HepG2 (cell line): ENCODE measurements around the gene GPS1. TPM values are rescaled to one million over a fixed set of nuclear protein-coding genes. Genes with fewer than 3 reads are reported as not detected.

Source experiments
- ATAC-seq: fragments of 200-7000 bp; cut with Tn5 transposase; 3 replicates; pipeline ENCODE4 v1.9.1; 2020; ENCODE audit warnings: mild to moderate bottlenecking, moderate library complexity
- BruUV-seq: library from RNA; stranded (reverse); fragments of 400-500 nt; replicated peaks from 2 replicates; lab custom pipeline; 2021; lab: Mats Ljungman, UMichigan
- CTCF ChIA-PET: fragments of 300-600 bp; formaldehyde crosslinking; extraction: SDS; loops from one replicate; lab custom pipeline; 2021; ENCODE audit warnings: low total read pairs, inconsistent platforms, low intra/inter-chr PET ratio; lab: Yijun Ruan, JAX
- POLR2A ChIA-PET: fragments of 350-600 bp; sonication (Branson Sonifier 250); formaldehyde crosslinking; loops from one replicate; lab custom pipeline; 2020; ENCODE audit warnings: antibody characterized with exemption, inconsistent platforms; lab: Yijun Ruan, JAX
- DNase-seq: peaks from one replicate; pipeline ENCODE4 v3.0.0-alpha.2; 2015; ENCODE audit warnings: low spot score
- FAIRE-seq: peaks from 3 replicates; lab custom pipeline; 2011; peaks lifted over from hg19 to GRCh38; lab: Jason Lieb, UNC
- H2AFZ ChIP-seq: one replicate; pipeline ENCODE4 v1.6.1; 2011; ENCODE audit warnings: low read length, inconsistent platforms
- H3K27ac ChIP-seq: fragments of 300-600 bp; 3 replicates; pipeline ENCODE4 v1.8.0; 2011; ENCODE audit warnings: mixed run types, mild to moderate bottlenecking, mixed read lengths, low read length, inconsistent platforms; ENCODE audit not compliant: insufficient read depth; ENCODE audit errors: extremely low read length
- H3K27me3 ChIP-seq, 2 experiments: fragments of 200-600 bp in 1 of 2; 2 replicates in 1 of 2; 3 replicates in 1 of 2; pipeline versions ENCODE4 v1.6.0 to v1.8.0; 2011; ENCODE audit warnings: low read length in 2 of 2, mild to moderate bottlenecking in 2 of 2, moderate library complexity in 2 of 2, inconsistent platforms in 1 of 2; ENCODE audit not compliant: insufficient read depth in 2 of 2, control insufficient read depth in 1 of 2
- H3K36me3 ChIP-seq, 2 experiments: fragments of 200-600 bp in 1 of 2; replicated peaks in 1 of 2; 2 replicates in 1 of 2; 3 replicates in 1 of 2; pipeline versions ENCODE4 v1.5.1 to v1.8.0; 2011; ENCODE audit warnings: low read length in 2 of 2, inconsistent platforms in 1 of 2; ENCODE audit not compliant: insufficient read depth in 2 of 2, control insufficient read depth in 1 of 2
- H3K4me1 ChIP-seq: 2 replicates; pipeline ENCODE4 v1.5.1; 2012; ENCODE audit warnings: low read length, inconsistent platforms; ENCODE audit not compliant: insufficient read depth
- H3K4me2 ChIP-seq: 2 replicates; pipeline ENCODE4 v1.6.0; 2011; ENCODE audit warnings: low read depth, low read length, inconsistent platforms
- H3K4me3 ChIP-seq, 3 experiments: fragments of 200-600 bp in 1 of 3; sonication (generic), shearing (Covaris generic) in 1 of 3; replicated peaks in 1 of 3; 2 replicates each; pipeline ENCODE4 v1.5.1; 2011 to 2016; ENCODE audit warnings: low read length in 3 of 3, inconsistent platforms in 2 of 3, low read depth in 2 of 3, mild to moderate bottlenecking in 2 of 3, control low read depth in 1 of 3, mixed read lengths in 1 of 3; ENCODE audit not compliant: insufficient read depth in 1 of 3
- H3K79me2 ChIP-seq: one replicate; pipeline ENCODE4 v1.6.1; 2011; ENCODE audit warnings: low read length, inconsistent platforms; ENCODE audit not compliant: insufficient read depth
- H3K9ac ChIP-seq: 2 replicates; pipeline ENCODE4 v1.6.0; 2011; ENCODE audit warnings: mild to moderate bottlenecking, low read depth, low read length, inconsistent platforms; ENCODE audit not compliant: insufficient read depth
- H3K9me3 ChIP-seq: 2 replicates; pipeline ENCODE4 v1.5.1; 2012; ENCODE audit warnings: mild to moderate bottlenecking, low read length
- H4K20me1 ChIP-seq: 2 replicates; pipeline ENCODE4 v1.6.0; 2011; ENCODE audit warnings: inconsistent platforms, mild to moderate bottlenecking, low read length, moderate library complexity; ENCODE audit not compliant: insufficient read depth
- ARNT ChIP-seq: fragments of 450-650 bp; IDR thresholded peaks from 2 replicates; pipeline ENCODE4 v1.6.1; 2017
- ASH2L ChIP-seq: fragments of 300-600, 200-600 bp; sonication (generic); IDR thresholded peaks from 2 replicates; pipeline ENCODE4 v1.7.0; 2017; ENCODE audit warnings: low read depth, mild to moderate bottlenecking, moderate library complexity, mixed read lengths, low read length; ENCODE audit not compliant: insufficient read length
- MEIS2 ChIP-seq: sonication (generic); formaldehyde crosslinking; IDR thresholded peaks from 2 replicates; pipeline ENCODE4 v1.9.0; 2021; ENCODE audit warnings: mild to moderate bottlenecking, missing genetic modification reagents
- NCOA1 ChIP-seq: sonication (generic); formaldehyde crosslinking; IDR thresholded peaks from 2 replicates; pipeline ENCODE4 v1.9.0; 2021; ENCODE audit warnings: missing genetic modification reagents
- NFIB ChIP-seq: sonication (generic); formaldehyde crosslinking; IDR thresholded peaks from 2 replicates; pipeline ENCODE4 v1.9.0; 2021; ENCODE audit warnings: missing genetic modification reagents, mild to moderate bottlenecking, borderline replicate concordance
- NR3C1 ChIP-seq: sonication (generic); formaldehyde crosslinking; IDR thresholded peaks from 2 replicates; pipeline ENCODE4 v1.4.0; 2020; ENCODE audit warnings: missing genetic modification reagents
- ONECUT2 ChIP-seq: sonication (generic); formaldehyde crosslinking; IDR thresholded peaks from 2 replicates; pipeline ENCODE4 v1.4.0; 2020; ENCODE audit warnings: missing genetic modification reagents
- TAF1 ChIP-seq: sonication (generic); formaldehyde crosslinking; IDR thresholded peaks from 2 replicates; pipeline ENCODE4 v1.4.0; 2020; ENCODE audit warnings: missing genetic modification reagents
- ZNF496 ChIP-seq: sonication (generic); formaldehyde crosslinking; IDR thresholded peaks from 2 replicates; pipeline ENCODE4 v1.8.1; 2023; ENCODE audit warnings: mild to moderate bottlenecking, moderate library complexity, missing genetic modification reagents; ENCODE audit not compliant: insufficient replicate concordance
- ZNF546 ChIP-seq: sonication (generic); formaldehyde crosslinking; conservative IDR thresholded peaks from 2 replicates; pipeline ENCODE4 v1.8.1; 2023; ENCODE audit warnings: mild to moderate bottlenecking, missing genetic modification reagents
- ZNF776 ChIP-seq: sonication (generic); formaldehyde crosslinking; IDR thresholded peaks from 2 replicates; pipeline ENCODE4 v1.4.0; 2020; ENCODE audit warnings: mild to moderate bottlenecking, missing genetic modification reagents
- ZSCAN9 ChIP-seq: IDR thresholded peaks from 2 replicates; pipeline ENCODE4 v1.6.1; 2016; ENCODE audit warnings: borderline replicate concordance
- WGBS: methylation state at CpG from one replicate; pipeline ENCODE4 v1.1.6; 2017; ENCODE audit warnings: low lambda C conversion rate; 5-methylcytosine and 5-hydroxymethylcytosine counted together
- in situ Hi-C: cut with HindIII; loops from 2 replicates; pipeline ENCODE4 v1.10.0; 2017; ENCODE audit warnings: low pct_unique_long_range_greater_than_20kb; ENCODE audit not compliant: extremely low pct_ligation_motif_present
- intact Hi-C: fragments of 100-400 bp; cut with micrococcal nuclease; formaldehyde crosslinking; loops from one replicate; pipeline ENCODE4 v1.10.0; 2022; ENCODE audit not compliant: unreplicated experiment
- polyA plus RNA-seq, 8 experiments: library from polyadenylated mRNA; depleted of rRNA in 3 of 8; stranded (reverse) in 7 of 8; unstranded in 1 of 8; fragments of >200 nt; fragmentation: Illumina TruSeq in 4 of 8; extraction: Trizol in 4 of 8; gene quantifications; 2 replicates each; pipeline versions ENCODE4 v1.2.1 to v1.2.3, GENCODE V29; 2011 to 2016; ENCODE audit warnings: low read depth in 4 of 8, missing spikeins in 1 of 8, mixed read lengths in 1 of 8; ENCODE audit not compliant: insufficient read depth in 1 of 8
- total RNA-seq, 5 experiments: library from RNA; depleted of rRNA; stranded (reverse); fragments of >200 nt; fragmentation: Illumina TruSeq; extraction: Trizol; gene quantifications; 2 replicates each; pipeline ENCODE4 v1.2.3, GENCODE V29; 2016; ENCODE audit warnings: low read depth in 1 of 5
- TF ChIP-seq, protein P1 (sequence below): sonication (generic); formaldehyde crosslinking; IDR thresholded peaks from 2 replicates; pipeline ENCODE4 v1.5.1; 2020; ENCODE audit warnings: mild to moderate bottlenecking, missing genetic modification reagents, borderline replicate concordance
- TF ChIP-seq, protein P2 (sequence below): IDR thresholded peaks from 2 replicates; pipeline ENCODE4 v1.6.1; 2016; ENCODE audit warnings: low read depth, missing genetic modification reagents, missing compliant biosample characterization
- TF ChIP-seq, protein P3 (sequence below): IDR thresholded peaks from 2 replicates; pipeline ENCODE4 v1.6.1; 2016; ENCODE audit warnings: missing genetic modification reagents, missing compliant biosample characterization
- TF ChIP-seq, protein P4 (sequence below): sonication (generic); formaldehyde crosslinking; IDR thresholded peaks from 2 replicates; pipeline ENCODE4 v1.5.1; 2020; ENCODE audit warnings: mild to moderate bottlenecking, missing genetic modification reagents, moderate library complexity

GPS1 gene
- total and polyA plus RNA-seq, 2 of the 13 experiments (the other 11 are each of a cell fraction or from before 2014, with no cell fraction given), result 124 to 128 TPM

DNA sequence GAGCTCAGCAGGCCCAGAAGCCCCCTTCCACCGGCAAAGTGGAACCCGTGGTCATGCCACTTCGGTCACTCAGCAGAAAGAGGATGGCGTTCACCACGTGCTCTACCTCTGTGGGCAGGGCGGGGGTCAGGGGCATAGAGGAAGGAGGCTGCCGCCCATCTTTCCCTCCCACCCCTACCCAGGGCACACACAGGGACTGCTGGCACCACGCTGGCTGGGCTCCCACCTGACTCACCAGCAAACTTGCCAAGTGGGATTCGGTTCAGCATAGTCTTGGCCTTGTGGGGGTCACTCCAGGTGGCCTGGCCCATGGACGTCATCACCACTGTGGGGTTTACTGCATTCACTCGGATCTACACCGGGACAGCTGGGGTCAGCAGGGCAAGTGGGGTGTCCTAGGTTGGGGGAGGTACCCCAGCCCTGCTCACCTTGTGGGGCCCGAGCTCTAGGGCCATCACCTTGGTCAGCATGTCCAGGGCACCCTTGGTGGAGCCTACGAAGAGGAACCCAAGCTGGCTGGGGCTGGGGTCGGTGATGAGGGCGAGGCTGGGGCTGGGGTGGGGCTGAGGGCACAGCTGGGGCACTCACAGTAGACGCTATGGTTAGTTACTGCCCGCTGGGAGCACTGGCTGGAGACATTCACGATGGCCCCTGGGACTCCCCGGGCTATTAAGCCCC, 15.6 kb upstream of the GPS1 start:
- Histone ChIP-seq H3K27me3 (no peaks in the 10 kb centered on the region), H3K79me2 (peaks cover 13% of the 10 kb centered on the region), H3K36me3 (peaks cover 5 to 12% of the 10 kb centered on the region in 2 experiments), H3K9ac (peak overlapping the region; percentile 91), H3K4me2 (peak overlapping the region; percentile 95), H4K20me1 (peaks cover 20% of the 10 kb centered on the region), H2AFZ (no peak overlapping the region), H3K27ac (peak overlapping the region; percentile 91), H3K9me3 (no peaks in the 10 kb centered on the region), H3K4me1 (peaks cover 54% of the 10 kb centered on the region), H3K4me3 (peak overlapping the region; percentile 87 to 98 (median 93))
- POLR2A ChIA-PET, result interaction anchor here (0.9 to 6.2 kb wide), 9 partner anchors 13 to 206 kb away, joined by 3 to 112 read pairs (median 20); partner anchors contain the start of genes CENPX, FASN and LRRC45
- CTCF ChIA-PET, result interaction anchor here (1.8 kb wide), 1 partner anchor 77 kb away, joined by 7 read pairs; no protein-coding TSS in a partner anchor
- no peak for DNase-seq
- FAIRE-seq, result no peak
- TSS peak; percentile 72 for BruUV-seq
- intact Hi-C loops (loop anchor here (2.0 to 5.0 kb wide), 2 partner anchors 67 to 116 kb away; no protein-coding TSS in a partner anchor), in situ Hi-C loops (loop anchor here (5.0 kb wide), 1 partner anchor 121 kb away; no protein-coding TSS in a partner anchor)
- no peak for ATAC-seq
- 97% methylated on average over 8 of the region's 20 CpGs for WGBS
- TF ChIP-seq TAF1 (CRISPR knock-in tag) (no peak), ONECUT2 (CRISPR knock-in tag) (no peak), NR3C1 (CRISPR knock-in tag) (no peak), NFIB (CRISPR knock-in tag) (peak; percentile 67; the same call in 1 of the 2 replicates), MEIS2 (no peak), ARNT (no peak), ASH2L (no peak), NCOA1 (no peak), ZNF546 (CRISPR knock-in tag) (no peak), ZNF496 (CRISPR knock-in tag) (no peak), ZSCAN9 (CRISPR knock-in tag) (no peak), ZNF776 (CRISPR knock-in tag) (peak; percentile 24; the same call in 1 of the 2 replicates)
- TF ChIP-seq, protein P1, sequence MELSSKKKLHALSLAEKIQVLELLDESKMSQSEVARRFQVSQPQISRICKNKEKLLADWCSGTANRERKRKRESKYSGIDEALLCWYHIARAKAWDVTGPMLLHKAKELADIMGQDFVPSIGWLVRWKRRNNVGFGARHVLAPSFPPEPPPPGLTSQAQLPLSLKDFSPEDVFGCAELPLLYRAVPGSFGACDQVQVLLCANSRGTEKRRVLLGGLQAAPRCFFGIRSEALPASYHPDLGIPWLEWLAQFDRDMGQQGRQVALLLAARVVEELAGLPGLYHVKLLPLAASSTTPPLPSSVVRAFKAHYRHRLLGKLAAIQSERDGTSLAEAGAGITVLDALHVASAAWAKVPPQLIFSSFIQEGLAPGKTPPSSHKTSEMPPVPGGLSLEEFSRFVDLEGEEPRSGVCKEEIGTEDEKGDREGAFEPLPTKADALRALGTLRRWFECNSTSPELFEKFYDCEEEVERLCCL (CRISPR knock-in tag), result no peak
- TF ChIP-seq, protein P2, sequence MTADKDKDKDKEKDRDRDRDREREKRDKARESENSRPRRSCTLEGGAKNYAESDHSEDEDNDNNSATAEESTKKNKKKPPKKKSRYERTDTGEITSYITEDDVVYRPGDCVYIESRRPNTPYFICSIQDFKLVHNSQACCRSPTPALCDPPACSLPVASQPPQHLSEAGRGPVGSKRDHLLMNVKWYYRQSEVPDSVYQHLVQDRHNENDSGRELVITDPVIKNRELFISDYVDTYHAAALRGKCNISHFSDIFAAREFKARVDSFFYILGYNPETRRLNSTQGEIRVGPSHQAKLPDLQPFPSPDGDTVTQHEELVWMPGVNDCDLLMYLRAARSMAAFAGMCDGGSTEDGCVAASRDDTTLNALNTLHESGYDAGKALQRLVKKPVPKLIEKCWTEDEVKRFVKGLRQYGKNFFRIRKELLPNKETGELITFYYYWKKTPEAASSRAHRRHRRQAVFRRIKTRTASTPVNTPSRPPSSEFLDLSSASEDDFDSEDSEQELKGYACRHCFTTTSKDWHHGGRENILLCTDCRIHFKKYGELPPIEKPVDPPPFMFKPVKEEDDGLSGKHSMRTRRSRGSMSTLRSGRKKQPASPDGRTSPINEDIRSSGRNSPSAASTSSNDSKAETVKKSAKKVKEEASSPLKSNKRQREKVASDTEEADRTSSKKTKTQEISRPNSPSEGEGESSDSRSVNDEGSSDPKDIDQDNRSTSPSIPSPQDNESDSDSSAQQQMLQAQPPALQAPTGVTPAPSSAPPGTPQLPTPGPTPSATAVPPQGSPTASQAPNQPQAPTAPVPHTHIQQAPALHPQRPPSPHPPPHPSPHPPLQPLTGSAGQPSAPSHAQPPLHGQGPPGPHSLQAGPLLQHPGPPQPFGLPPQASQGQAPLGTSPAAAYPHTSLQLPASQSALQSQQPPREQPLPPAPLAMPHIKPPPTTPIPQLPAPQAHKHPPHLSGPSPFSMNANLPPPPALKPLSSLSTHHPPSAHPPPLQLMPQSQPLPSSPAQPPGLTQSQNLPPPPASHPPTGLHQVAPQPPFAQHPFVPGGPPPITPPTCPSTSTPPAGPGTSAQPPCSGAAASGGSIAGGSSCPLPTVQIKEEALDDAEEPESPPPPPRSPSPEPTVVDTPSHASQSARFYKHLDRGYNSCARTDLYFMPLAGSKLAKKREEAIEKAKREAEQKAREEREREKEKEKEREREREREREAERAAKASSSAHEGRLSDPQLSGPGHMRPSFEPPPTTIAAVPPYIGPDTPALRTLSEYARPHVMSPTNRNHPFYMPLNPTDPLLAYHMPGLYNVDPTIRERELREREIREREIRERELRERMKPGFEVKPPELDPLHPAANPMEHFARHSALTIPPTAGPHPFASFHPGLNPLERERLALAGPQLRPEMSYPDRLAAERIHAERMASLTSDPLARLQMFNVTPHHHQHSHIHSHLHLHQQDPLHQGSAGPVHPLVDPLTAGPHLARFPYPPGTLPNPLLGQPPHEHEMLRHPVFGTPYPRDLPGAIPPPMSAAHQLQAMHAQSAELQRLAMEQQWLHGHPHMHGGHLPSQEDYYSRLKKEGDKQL (CRISPR knock-in tag), result no peak
- TF ChIP-seq, protein P3, sequence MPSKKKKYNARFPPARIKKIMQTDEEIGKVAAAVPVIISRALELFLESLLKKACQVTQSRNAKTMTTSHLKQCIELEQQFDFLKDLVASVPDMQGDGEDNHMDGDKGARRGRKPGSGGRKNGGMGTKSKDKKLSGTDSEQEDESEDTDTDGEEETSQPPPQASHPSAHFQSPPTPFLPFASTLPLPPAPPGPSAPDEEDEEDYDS (CRISPR knock-in tag), result no peak
- TF ChIP-seq, protein P4, sequence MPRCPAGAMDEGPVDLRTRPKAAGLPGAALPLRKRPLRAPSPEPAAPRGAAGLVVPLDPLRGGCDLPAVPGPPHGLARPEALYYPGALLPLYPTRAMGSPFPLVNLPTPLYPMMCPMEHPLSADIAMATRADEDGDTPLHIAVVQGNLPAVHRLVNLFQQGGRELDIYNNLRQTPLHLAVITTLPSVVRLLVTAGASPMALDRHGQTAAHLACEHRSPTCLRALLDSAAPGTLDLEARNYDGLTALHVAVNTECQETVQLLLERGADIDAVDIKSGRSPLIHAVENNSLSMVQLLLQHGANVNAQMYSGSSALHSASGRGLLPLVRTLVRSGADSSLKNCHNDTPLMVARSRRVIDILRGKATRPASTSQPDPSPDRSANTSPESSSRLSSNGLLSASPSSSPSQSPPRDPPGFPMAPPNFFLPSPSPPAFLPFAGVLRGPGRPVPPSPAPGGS, result 0 out of 2 replicates have a peak, but pooled peaks have one; percentile 3
